ENCODE results near the gene WDR54. TPM values are rescaled to one million over a fixed set of nuclear protein-coding genes. Genes with fewer than 3 reads are reported as not detected.
A peak's percentile ranks its signal among the peaks of the same experiment; 100 is the strongest.

The WDR54 gene
- total RNA-seq (1 to 10 TPM; 1.1 to 1.6 (median 1.4) TPM), polyA plus RNA-seq (1 to 10 TPM in 2 of 3 donors, under 1 TPM in 1; 0.52 to 2.4 (median 2.4) TPM)
- long read RNA-seq, donor 1 = 0 reads
- long read RNA-seq, donor 2, partial matches to known transcripts = 1 of 3 reads
- long read RNA-seq, donor 2, other reads (novel, unspliced or antisense) = 0 of 3 reads

DNA sequence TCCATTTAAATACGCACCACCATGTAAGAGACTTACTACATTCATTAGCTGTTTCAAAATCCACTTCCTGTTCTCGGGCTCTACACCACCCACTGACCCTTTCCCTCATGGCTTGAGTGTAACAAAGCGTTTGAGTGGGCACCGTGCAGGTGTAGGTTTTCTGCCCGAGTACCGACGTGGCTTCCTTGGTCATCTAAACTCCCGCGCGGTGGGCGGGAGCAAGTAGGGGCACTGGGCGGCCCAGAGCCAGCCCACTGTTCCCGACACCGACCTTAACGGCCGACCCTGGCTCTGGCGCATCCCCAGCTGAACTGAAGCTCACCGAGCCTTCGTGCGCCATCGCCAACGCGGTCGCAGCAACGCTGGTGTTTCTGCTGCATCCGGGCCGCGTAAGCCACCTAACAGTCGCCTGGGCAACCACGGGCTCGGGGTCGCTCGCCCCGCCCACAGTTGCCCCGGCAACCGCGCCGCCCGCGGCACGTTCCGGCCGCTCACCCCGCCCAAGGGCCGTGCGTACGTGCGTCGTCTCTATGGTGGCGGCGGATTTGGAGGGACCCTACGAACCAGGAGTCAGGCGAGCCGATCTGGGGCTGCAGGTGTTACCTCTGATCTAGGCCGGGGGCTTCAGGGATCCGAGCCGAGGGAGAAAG lies at the start of gene WDR54, which contains the start of gene C2orf81:
Gene WDR54, plus strand, starts transcription at position 510 of the 650 bp plus-strand sequence. CDS start 424 bp downstream, outside the sequence.
Gene C2orf81, minus strand, starts transcription at position 399 of the 650 bp plus-strand sequence. Its CDS starts 59 bp downstream, at position 340.
- Histone ChIP-seq H3K27me3 (ENCODE audit: insufficient read depth in 3 of 3, low read length in 2 of 3) (peaks cover 0 to 39% (median 4%) of the 10 kb centered on the region in 3 donors), H3K9me3 (no peaks in the 10 kb centered on the region), H3K4me1 (no peaks in the 10 kb centered on the region), H3K36me3 (ENCODE audit: insufficient read depth in 1 of 2, low read depth in 1 of 2) (no peaks in the 10 kb centered on the region), H3K4me3 (peak within 1 kb of the TSS; percentile 65), H3K27ac (no peak within 1 kb of the TSS)
- DNase-seq = peak; percentile 90 to 91
- intact Hi-C loops (cut with DNase I) = no loop called here
- TF ChIP-seq, protein P1, sequence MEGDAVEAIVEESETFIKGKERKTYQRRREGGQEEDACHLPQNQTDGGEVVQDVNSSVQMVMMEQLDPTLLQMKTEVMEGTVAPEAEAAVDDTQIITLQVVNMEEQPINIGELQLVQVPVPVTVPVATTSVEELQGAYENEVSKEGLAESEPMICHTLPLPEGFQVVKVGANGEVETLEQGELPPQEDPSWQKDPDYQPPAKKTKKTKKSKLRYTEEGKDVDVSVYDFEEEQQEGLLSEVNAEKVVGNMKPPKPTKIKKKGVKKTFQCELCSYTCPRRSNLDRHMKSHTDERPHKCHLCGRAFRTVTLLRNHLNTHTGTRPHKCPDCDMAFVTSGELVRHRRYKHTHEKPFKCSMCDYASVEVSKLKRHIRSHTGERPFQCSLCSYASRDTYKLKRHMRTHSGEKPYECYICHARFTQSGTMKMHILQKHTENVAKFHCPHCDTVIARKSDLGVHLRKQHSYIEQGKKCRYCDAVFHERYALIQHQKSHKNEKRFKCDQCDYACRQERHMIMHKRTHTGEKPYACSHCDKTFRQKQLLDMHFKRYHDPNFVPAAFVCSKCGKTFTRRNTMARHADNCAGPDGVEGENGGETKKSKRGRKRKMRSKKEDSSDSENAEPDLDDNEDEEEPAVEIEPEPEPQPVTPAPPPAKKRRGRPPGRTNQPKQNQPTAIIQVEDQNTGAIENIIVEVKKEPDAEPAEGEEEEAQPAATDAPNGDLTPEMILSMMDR (IDR thresholded peaks at IDR 0.05) = no peak
- WGBS, 3 donors = 1% methylated on average over 52 to 57 of the region's 57 CpGs
- ATAC-seq = peak; percentile 73 to 91 (median 82)

GRCh38 chr2:74372674-74373073 lies 48.9 kb upstream of the WDR54 start:
- H3K4me1 ChIP-seq = no peaks in the 10 kb centered on the region
- TF ChIP-seq, protein P1 (IDR thresholded peaks at IDR 0.05) = no peak
- no peak overlapping the region for H3K4me3 ChIP-seq
- no peak for ATAC-seq
- H3K9me3 ChIP-seq = no peaks in the 10 kb centered on the region
- 77 to 89% (median 83%) methylated on average over 6 of the region's 6 CpGs for WGBS, 3 donors
- H3K27me3 ChIP-seq (ENCODE audit: insufficient read depth in 3 of 3, low read length in 2 of 3) = no peaks in the 10 kb centered on the region
- intact Hi-C loops (cut with DNase I) = loop anchor here in 1 of 2 donors (10.0 kb wide), 1 partner anchor 512 kb away; no protein-coding TSS in a partner anchor
- H3K36me3 ChIP-seq (ENCODE audit: insufficient read depth in 1 of 2, low read depth in 1 of 2) = peaks cover 6 to 73% of the 10 kb centered on the region in 2 donors
- no peak for DNase-seq
- H3K27ac ChIP-seq = no peak overlapping the region

- Histone ChIP-seq H3K4me1 (no peaks in the 10 kb centered on the region), H3K4me3 (no peak overlapping the region), H3K9me3 (no peaks in the 10 kb centered on the region), H3K27me3 (ENCODE audit: insufficient read depth in 3 of 3, low read length in 2 of 3) (no peaks in the 10 kb centered on the region), H3K36me3 (ENCODE audit: insufficient read depth in 1 of 2, low read depth in 1 of 2) (peaks cover 6 to 72% of the 10 kb centered on the region in 2 donors), H3K27ac (no peak overlapping the region)
- TF ChIP-seq, protein P1 (IDR thresholded peaks at IDR 0.05) = no peak
- ATAC-seq (peak in 1 of 4 donors; percentile 54), DNase-seq (peak; percentile 44 to 70)
- 61 to 67% (median 66%) methylated on average over 5 of the region's 5 CpGs for WGBS, 3 donors
- intact Hi-C loops (cut with DNase I) = loop anchor here in 1 of 2 donors (10.0 kb wide), 1 partner anchor 512 kb away; no protein-coding TSS in a partner anchor
These were observed 48.3 kb upstream of the WDR54 start for GRCh38 chr2:74373221-74373676.

DNA sequence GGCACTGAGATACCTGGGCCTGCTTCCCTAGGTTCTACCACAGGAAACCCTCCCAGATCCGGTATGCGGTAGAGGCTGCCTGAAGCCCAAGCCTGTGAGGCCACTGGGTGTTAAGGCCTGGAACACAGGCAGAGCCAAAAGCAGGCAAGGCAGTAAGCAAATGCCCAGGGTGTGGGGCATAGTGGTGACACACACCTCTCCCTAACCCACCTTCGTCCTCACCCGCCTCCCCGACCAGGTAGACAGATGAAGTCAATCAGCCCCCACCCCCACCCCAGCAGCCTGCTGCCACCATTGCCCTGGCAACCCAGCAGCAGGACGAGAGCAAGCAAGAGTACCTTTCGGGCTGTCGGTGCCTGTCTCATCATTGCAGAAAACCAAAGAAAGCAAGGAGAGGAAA lies 47.5 kb upstream of the WDR54 start:
- intact Hi-C loops (cut with DNase I) = loop anchor here in 1 of 2 donors (10.0 kb wide), 1 partner anchor 511 kb away; no protein-coding TSS in a partner anchor
- no peaks in the 10 kb centered on the region for H3K4me1 ChIP-seq
- peaks cover 6 to 65% of the 10 kb centered on the region in 2 donors for H3K36me3 ChIP-seq (ENCODE audit: insufficient read depth in 1 of 2, low read depth in 1 of 2)
- no peaks in the 10 kb centered on the region for H3K27me3 ChIP-seq (ENCODE audit: insufficient read depth in 3 of 3, low read length in 2 of 3)
- ATAC-seq (no peak), DNase-seq (no peak)
- peak overlapping the region; percentile 33 for H3K4me3 ChIP-seq
- WGBS, 3 donors = 67 to 78% (median 76%) methylated on average over 8 of the region's 8 CpGs
- no peaks in the 10 kb centered on the region for H3K9me3 ChIP-seq
- TF ChIP-seq, protein P1 (IDR thresholded peaks at IDR 0.05) = no peak
- no peak overlapping the region for H3K27ac ChIP-seq
